GM18502 (cell line): ENCODE measurements around the gene WDR70.
"Not testable (repeated sequence)": the region's sequence is repeated elsewhere in the genome, so short reads cannot be mapped to it uniquely, and the experiment has no call there.

ENCODE experiments used
- ATAC-seq: cut with Tn5 transposase; IDR thresholded peaks from one replicate; pipeline ENCODE4 v1.9.1; 2021; ENCODE audit warnings: mild to moderate bottlenecking; ENCODE audit not compliant: unreplicated experiment, poor library complexity

The WDR70 gene

GRCh38 chr5:37451991-37452390 lies 72.9 kb downstream of the WDR70 start:
- not testable (repeated sequence) for ATAC-seq

- ATAC-seq: not testable (repeated sequence)
Measured at GRCh38 chr5:37453252-37453651, 74.1 kb downstream of the WDR70 start.

- ATAC-seq: not testable (repeated sequence)
Measured at GRCh38 chr5:37454402-37455055, 75.4 kb downstream of the WDR70 start.

- ATAC-seq: not testable (repeated sequence)
Measured at GRCh38 chr5:37463191-37464051, 84.3 kb downstream of the WDR70 start.

- not testable (repeated sequence) for ATAC-seq
Measured at GRCh38 chr5:37464581-37464980, 85.5 kb downstream of the WDR70 start.

- not testable (repeated sequence) for ATAC-seq
Measured at GRCh38 chr5:37469383-37469782, 90.3 kb downstream of the WDR70 start.

- ATAC-seq: no peak
Measured at GRCh38 chr5:37471666-37472197, 92.6 kb downstream of the WDR70 start.

- ATAC-seq: no peak
Measured at GRCh38 chr5:37477426-37477825, 98.3 kb downstream of the WDR70 start.

- no peak for ATAC-seq
Measured at GRCh38 chr5:37478121-37478894, 99.2 kb downstream of the WDR70 start.

- ATAC-seq: not testable (repeated sequence)
Measured at GRCh38 chr5:37481395-37481794, 102.3 kb downstream of the WDR70 start.

- ATAC-seq: no peak
Measured at GRCh38 chr5:37490120-37490810, 111.1 kb downstream of the WDR70 start.

GRCh38 chr5:37490931-37491330 lies 111.8 kb downstream of the WDR70 start:
- no peak for ATAC-seq

GRCh38 chr5:37492778-37493555 lies 113.8 kb downstream of the WDR70 start:
- no peak for ATAC-seq

- ATAC-seq: no peak
Measured at GRCh38 chr5:37494756-37495155, 115.6 kb downstream of the WDR70 start.

GRCh38 chr5:37495210-37495609 lies 116.1 kb downstream of the WDR70 start:
- no peak for ATAC-seq

- ATAC-seq: no peak
Measured at GRCh38 chr5:37495668-37496347, 116.7 kb downstream of the WDR70 start.

- no peak for ATAC-seq
Measured at GRCh38 chr5:37496902-37497445, 117.9 kb downstream of the WDR70 start.

- ATAC-seq: no peak
Measured at GRCh38 chr5:37501152-37501551, 122.0 kb downstream of the WDR70 start.
